K562 (cell line): ENCODE measurements around the gene ATP6V1G1.

Experiments used
- PTBP1 ChIP-seq: fragments of 200-400 bp; formaldehyde crosslinking; IDR thresholded peaks from 2 replicates; pipeline ENCODE4 v1.6.1; 2017; ENCODE audit warnings: low read depth, low read length
- SMARCA5 ChIP-seq: fragments of 450-650 bp; IDR thresholded peaks from 2 replicates; pipeline ENCODE4 v1.6.1; 2016

GRCh38 chr9:114538241-114538640, 49.3 kb upstream of the ATP6V1G1 start:
- no peak for TF ChIP-seq PTBP1
- TF ChIP-seq SMARCA5: no peak
